Common myeloid progenitor, CD34-positive (primary cell): ENCODE measurements around the gene PRSS36.
"Not testable (repeated sequence)": the region's sequence is repeated elsewhere in the genome, so short reads cannot be mapped to it uniquely, and the experiment has no call there.

Experiments
- CTCF ChIA-PET: fragments of 350-600 bp; sonication (Branson Sonifier 250); formaldehyde crosslinking; loops from one replicate; lab custom pipeline; 2021; ENCODE audit warnings: antibody characterized with exemption; lab: Charles Lee
- POLR2A ChIA-PET: fragments of 350-600 bp; sonication (Branson Sonifier 250); formaldehyde crosslinking; loops from one replicate; lab custom pipeline; 2021; ENCODE audit warnings: antibody characterized with exemption; lab: Charles Lee
- DNase-seq, 3 donors: peaks; one replicate each; pipeline versions ENCODE4 v3.0.0 to v3.0.0-alpha.2; 2013
- H3K27ac ChIP-seq, 2 experiments: 1 replicate in 1 of 2; 2 replicates in 1 of 2; pipeline ENCODE4 v1.7.0; 2013; ENCODE audit warnings: inconsistent platforms in 2 of 2, low read length in 2 of 2, mild to moderate bottlenecking in 2 of 2, low read depth in 1 of 2, moderate library complexity in 1 of 2; ENCODE audit not compliant: severe bottlenecking in 2 of 2, insufficient read depth in 1 of 2, poor library complexity in 1 of 2
- H3K27me3 ChIP-seq, 5 experiments: replicated peaks in 2 of 5; 1 replicate in 3 of 5; 2 replicates in 2 of 5; pipeline versions ENCODE4 v1.6.1 to v1.7.0; 2013; ENCODE audit warnings: low read length in 4 of 5, mild to moderate bottlenecking in 2 of 5, moderate library complexity in 2 of 5, inconsistent platforms in 1 of 5; ENCODE audit not compliant: insufficient read depth in 5 of 5, control insufficient read depth in 4 of 5
- H3K36me3 ChIP-seq, 4 experiments: 1 replicate in 2 of 4; 2 replicates in 2 of 4; pipeline versions ENCODE4 v1.6.1 to v1.7.0; 2013; ENCODE audit warnings: low read length in 3 of 4, control low read depth in 1 of 4, mild to moderate bottlenecking in 1 of 4; ENCODE audit not compliant: control insufficient read depth in 4 of 4, insufficient read depth in 4 of 4
- H3K4me1 ChIP-seq, 4 experiments: 1 replicate in 3 of 4; 2 replicates in 1 of 4; pipeline versions ENCODE4 v1.6.1 to v1.7.1; 2013; ENCODE audit warnings: low read length in 3 of 4, mild to moderate bottlenecking in 3 of 4, control low read depth in 1 of 4, inconsistent platforms in 1 of 4, moderate library complexity in 1 of 4; ENCODE audit not compliant: control insufficient read depth in 4 of 4, insufficient read depth in 4 of 4; ENCODE audit errors: control extremely low read depth in 1 of 4
- H3K4me3 ChIP-seq, 7 experiments: 1 replicate in 4 of 7; 2 replicates in 3 of 7; pipeline versions ENCODE4 v1.5.1 to v1.7.0; 2013; ENCODE audit warnings: mild to moderate bottlenecking in 7 of 7, low read length in 6 of 7, moderate library complexity in 6 of 7, inconsistent platforms in 2 of 7, low read depth in 2 of 7, control low read depth in 1 of 7; ENCODE audit not compliant: insufficient read depth in 4 of 7, control insufficient read depth in 1 of 7; ENCODE audit errors: extremely low read depth in 1 of 7
- H3K9me3 ChIP-seq, 5 experiments: 1 replicate in 4 of 5; 2 replicates in 1 of 5; pipeline versions ENCODE4 v1.6.1 to v1.7.1; 2013; ENCODE audit warnings: low read length in 4 of 5, mild to moderate bottlenecking in 2 of 5, inconsistent platforms in 1 of 5, low read depth in 1 of 5, moderate library complexity in 1 of 5; ENCODE audit not compliant: control insufficient read depth in 4 of 5, insufficient read depth in 2 of 5; ENCODE audit errors: control extremely low read depth in 1 of 5
- WGBS: methylation state at CpG from one replicate; pipeline ENCODE4 v1.1.5; 2013; ENCODE audit not compliant: insufficient coverage; 5-methylcytosine and 5-hydroxymethylcytosine counted together

PRSS36 gene

DNA sequence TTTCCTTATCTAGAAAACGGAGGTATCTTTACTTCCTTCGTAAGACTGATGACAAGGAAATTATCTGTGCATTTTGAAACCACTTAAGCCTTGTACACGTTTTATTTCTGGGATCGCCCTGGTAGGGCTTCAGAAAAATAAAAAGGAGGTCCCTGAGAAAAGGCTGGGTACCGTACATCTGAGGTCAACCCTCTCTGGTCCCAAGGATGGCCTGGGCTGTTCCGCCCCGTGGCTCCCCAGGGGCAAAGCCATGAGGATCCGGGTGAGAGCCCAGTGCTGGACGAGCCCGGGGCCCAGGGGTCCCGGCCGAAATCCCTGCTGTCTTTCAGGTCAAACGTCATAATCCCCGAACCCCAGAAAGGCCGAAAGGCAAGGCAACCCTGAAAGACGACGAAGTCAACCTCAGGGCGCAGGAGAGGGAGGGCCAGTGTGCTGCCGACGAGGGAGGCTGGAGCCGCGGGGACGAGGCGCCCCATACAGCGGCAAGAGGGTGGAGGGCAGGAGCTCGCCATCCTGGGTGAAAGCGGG is 29.4 kb upstream of the PRSS36 start:
- Histone ChIP-seq H3K4me3 (peak overlapping the region; percentile 74 to 95 (median 87)), H3K27ac (peak overlapping the region; percentile 97 to 99), H3K4me1 (peaks cover 17 to 61% (median 50%) of the 10 kb centered on the region in 4 experiments), H3K9me3 (no peaks in the 10 kb centered on the region), H3K36me3 (peaks cover 11 to 30% (median 22%) of the 10 kb centered on the region in 4 experiments), H3K27me3 (no peaks in the 10 kb centered on the region)
- ChIA-PET POLR2A (interaction anchor here (0.6 to 2.1 kb wide), 21 partner anchors 8 to 279 kb away, joined by 3 to 12 read pairs (median 6); partner anchors contain the start of genes ITGAM, KAT8, PYCARD and ZNF646), CTCF (interaction anchor here (0.6 to 3.3 kb wide), 3 partner anchors 18 to 265 kb away, joined by 3 to 13 read pairs (median 3); no protein-coding TSS in a partner anchor)
- DNase-seq, result no peak
- WGBS, result 2% methylated on average over 25 of the region's 27 CpGs

DNA sequence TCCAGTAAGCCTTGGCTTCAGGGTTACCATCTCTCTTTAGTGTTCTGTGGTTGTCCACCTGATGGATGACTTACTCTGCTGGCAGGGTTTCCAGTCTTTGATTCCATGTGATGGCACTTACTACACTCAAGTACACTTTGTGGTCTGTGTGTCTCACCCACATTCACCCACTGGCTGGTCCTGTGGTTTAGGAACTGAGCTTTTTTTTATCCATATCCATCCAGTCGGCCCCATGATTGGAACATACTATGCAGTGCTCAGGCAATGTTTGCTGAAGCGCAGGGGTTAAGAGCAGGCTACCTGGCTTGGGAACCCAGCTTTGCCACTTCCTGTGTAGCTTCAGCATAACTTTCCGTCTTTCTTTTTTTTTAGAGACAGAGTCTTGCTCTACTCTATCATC is 27.3 kb upstream of the PRSS36 start:
- no peak overlapping the region for H3K27ac ChIP-seq
- WGBS, result 0% methylated on average over 3 of the region's 3 CpGs
- H3K36me3 ChIP-seq, result peaks cover 0 to 9% (median 1%) of the 10 kb centered on the region in 4 experiments
- H3K4me1 ChIP-seq, result peaks cover 11 to 41% (median 32%) of the 10 kb centered on the region in 4 experiments
- no peaks in the 10 kb centered on the region for H3K27me3 ChIP-seq
- peak overlapping the region in 2 of 7 experiments; percentile 11 to 52 for H3K4me3 ChIP-seq
- ChIA-PET CTCF (interaction anchor here (0.5 to 3.3 kb wide), 9 partner anchors 13 to 310 kb away, joined by 3 to 13 read pairs (median 3); no protein-coding TSS in a partner anchor), POLR2A (interaction anchor here (0.6 to 0.7 kb wide), 2 partner anchors 20 to 109 kb away, joined by 3 to 4 read pairs; no protein-coding TSS in a partner anchor)
- peak; percentile 65 to 91 (median 90) for DNase-seq
- H3K9me3 ChIP-seq, result no peaks in the 10 kb centered on the region

DNA sequence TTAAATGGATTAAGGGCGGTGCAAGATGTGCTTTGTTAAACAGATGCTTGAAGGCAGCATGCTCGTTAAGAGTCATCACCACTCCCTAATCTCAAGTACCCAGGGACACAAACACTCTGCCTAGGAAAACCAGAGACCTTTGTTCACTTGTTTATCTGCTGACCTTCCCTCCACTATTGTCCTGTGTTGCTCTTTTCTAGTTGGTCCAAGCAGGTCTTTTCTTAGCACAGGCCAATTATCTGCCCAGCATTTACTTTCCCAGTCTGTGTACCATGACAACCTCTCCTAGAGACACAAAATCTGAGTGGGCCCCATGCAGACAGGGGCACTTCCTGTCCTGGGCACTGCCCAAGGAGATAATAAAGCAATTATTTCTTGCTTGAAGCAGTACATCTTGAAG is 20.2 kb upstream of the PRSS36 start:
- H3K4me3 ChIP-seq, H3K27me3 ChIP-seq, H3K4me1 ChIP-seq, H3K9me3 ChIP-seq, H3K27ac ChIP-seq, H3K36me3 ChIP-seq, POLR2A ChIA-PET: not testable (repeated sequence)
- WGBS, result no CpG with 5 or more reads among the region's 2 CpGs
- CTCF ChIA-PET, result interaction anchor here (1.2 kb wide), 1 partner anchor 18 kb away, joined by 3 read pairs; no protein-coding TSS in a partner anchor
- peak in 1 of 3 donors; percentile 51 for DNase-seq

DNA sequence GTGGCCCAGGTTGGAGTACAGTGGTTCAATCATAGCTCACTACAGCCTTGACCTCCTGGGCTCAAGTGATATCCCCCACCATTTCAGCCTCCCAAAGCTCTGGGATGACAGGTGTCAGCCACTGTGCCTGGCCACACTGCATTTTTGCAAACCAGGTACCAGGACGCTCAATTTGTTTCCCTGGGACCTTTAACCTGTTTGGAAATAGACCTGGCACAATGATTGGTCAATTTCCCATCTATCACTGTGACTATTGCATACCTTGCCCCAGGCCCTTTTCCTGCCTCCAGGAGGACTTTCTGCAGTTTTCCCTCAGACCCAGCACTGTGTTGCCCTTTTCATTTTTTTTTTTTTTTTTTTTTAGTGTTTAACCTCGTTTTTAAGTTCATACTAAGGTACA is 19.0 kb upstream of the PRSS36 start:
- H3K27ac ChIP-seq, result no peak overlapping the region
- DNase-seq, result no peak
- ChIA-PET CTCF (interaction anchor here (4.0 kb wide), 1 partner anchor 11 kb away, joined by 17 read pairs; no protein-coding TSS in a partner anchor), POLR2A (interaction anchor here (1.1 kb wide), 1 partner anchor 11 kb away, joined by 3 read pairs; the partner anchor contains the start of gene FUS)
- no peaks in the 10 kb centered on the region for H3K27me3 ChIP-seq
- no peaks in the 10 kb centered on the region for H3K36me3 ChIP-seq
- no peaks in the 10 kb centered on the region for H3K9me3 ChIP-seq
- WGBS, result 100% methylated on average over 1 of the region's 2 CpGs
- no peak overlapping the region for H3K4me3 ChIP-seq
- no peaks in the 10 kb centered on the region for H3K4me1 ChIP-seq

DNA sequence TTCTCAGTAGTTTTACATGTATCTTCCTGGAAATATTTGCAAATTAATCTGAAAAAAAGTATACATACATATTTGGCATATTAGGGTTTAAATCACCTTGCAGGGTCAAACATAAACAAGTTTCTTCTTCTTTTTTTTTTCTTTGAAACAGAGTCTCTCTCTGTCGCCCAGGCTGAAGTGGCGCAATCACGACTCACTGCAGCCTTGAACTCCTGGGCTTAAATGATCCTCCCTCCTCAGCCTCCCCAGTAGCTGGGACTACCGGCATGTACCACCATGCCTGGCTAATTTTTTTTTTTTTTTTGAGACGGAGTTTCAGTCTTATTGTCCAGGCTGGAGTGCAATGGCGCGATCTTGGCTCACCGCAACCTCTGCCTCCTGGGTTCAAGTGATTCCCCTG is 17.4 kb upstream of the PRSS36 start:
- ChIA-PET CTCF (interaction anchor here (0.9 to 4.0 kb wide), 2 partner anchors 10 to 19 kb away, joined by 3 to 17 read pairs; no protein-coding TSS in a partner anchor), POLR2A (no interaction called here)
- H3K9me3 ChIP-seq, result no peaks in the 10 kb centered on the region
- WGBS, result 78% methylated on average over 4 of the region's 8 CpGs
- no peaks in the 10 kb centered on the region for H3K36me3 ChIP-seq
- H3K27me3 ChIP-seq, result no peaks in the 10 kb centered on the region
- no peak overlapping the region for H3K4me3 ChIP-seq
- DNase-seq, result no peak
- H3K4me1 ChIP-seq, result no peaks in the 10 kb centered on the region
- H3K27ac ChIP-seq, result no peak overlapping the region

DNA sequence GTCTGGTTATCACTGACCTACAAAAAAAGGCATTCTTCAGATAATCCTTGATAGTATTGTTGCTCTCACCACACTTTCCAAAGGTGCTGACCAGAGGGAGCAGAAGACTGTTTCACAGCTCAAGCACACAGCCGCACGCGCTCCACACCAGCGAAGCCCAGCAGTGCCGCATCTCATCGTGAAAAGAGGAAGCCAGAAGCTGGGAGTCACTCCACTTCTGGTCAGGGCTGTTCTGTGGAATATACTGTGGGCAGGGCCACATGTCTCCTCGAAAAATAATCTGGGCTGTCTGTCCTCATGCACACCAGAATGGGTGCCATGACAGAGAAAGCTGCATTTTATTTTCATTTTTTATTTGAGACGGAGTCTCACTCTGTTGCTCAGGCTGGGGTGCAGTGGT is 7.3 kb upstream of the PRSS36 start:
- peaks cover 0 to 11% (median 6%) of the 10 kb centered on the region in 4 experiments for H3K4me1 ChIP-seq
- WGBS, result 5% methylated on average over 7 of the region's 8 CpGs
- H3K27me3 ChIP-seq, result peaks cover 0 to 1% (median 0%) of the 10 kb centered on the region in 5 experiments
- H3K36me3 ChIP-seq, result no peaks in the 10 kb centered on the region
- peak overlapping the region in 2 of 7 experiments; percentile 11 to 50 for H3K4me3 ChIP-seq
- H3K9me3 ChIP-seq, result no peaks in the 10 kb centered on the region
- peak in 2 of 3 donors; percentile 68 to 74 for DNase-seq
- H3K27ac ChIP-seq, result no peak overlapping the region
- POLR2A ChIA-PET, result interaction anchor here (0.6 to 1.1 kb wide), 5 partner anchors 20 to 302 kb away, joined by 3 to 4 read pairs (median 3); partner anchors contain the start of genes ZNF646 and ZNF668
- CTCF ChIA-PET, result interaction anchor here (0.6 to 3.8 kb wide), 11 partner anchors 9 to 177 kb away, joined by 3 to 19 read pairs (median 4); no protein-coding TSS in a partner anchor

DNA sequence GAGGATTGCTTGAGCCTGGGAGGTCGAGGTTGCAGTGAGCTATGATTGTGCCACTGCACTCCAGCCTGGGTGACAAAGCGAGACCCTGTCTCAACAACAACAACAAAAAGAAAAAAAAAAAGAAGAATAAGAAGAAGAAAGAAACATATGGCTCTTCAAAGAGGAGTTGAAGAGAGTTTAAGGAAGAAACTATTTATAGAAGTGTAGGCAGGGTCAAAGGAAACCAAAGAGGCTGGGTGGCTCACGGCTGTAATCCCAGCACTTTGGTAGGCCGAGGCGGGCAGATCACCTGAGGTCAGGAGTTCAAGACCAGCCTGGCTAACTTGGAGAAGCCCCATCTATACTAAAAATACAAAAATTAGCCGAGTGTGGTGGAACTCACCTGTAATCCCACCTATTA is 1.1 kb upstream of the PRSS36 start:
- CTCF ChIA-PET, result interaction anchor here (2.9 kb wide), 1 partner anchor 9 kb away, joined by 13 read pairs; no protein-coding TSS in a partner anchor

More for the DNA sequence above, 1.1 kb upstream of the PRSS36 start:
- 50% methylated on average over 2 of the region's 6 CpGs for WGBS
- not testable (repeated sequence) for H3K27ac ChIP-seq, H3K4me3 ChIP-seq, DNase-seq, H3K9me3 ChIP-seq, H3K36me3 ChIP-seq, H3K27me3 ChIP-seq
- POLR2A ChIA-PET, result interaction anchor here (0.5 kb wide), 1 partner anchor 104 kb away, joined by 4 read pairs; no protein-coding TSS in a partner anchor
- H3K4me1 ChIP-seq, result peaks cover 0 to 32% (median 21%) of the 10 kb centered on the region in 4 experiments
